ENCODE data around the gene S100A10. TPM values are rescaled to one million over a fixed set of nuclear protein-coding genes. Genes with fewer than 3 reads are reported as not detected.
A peak's percentile ranks its signal among the peaks of the same experiment; 100 is the strongest.

The S100A10 gene
- polyA plus RNA-seq, 1 experiment, result 200 TPM

DNA sequence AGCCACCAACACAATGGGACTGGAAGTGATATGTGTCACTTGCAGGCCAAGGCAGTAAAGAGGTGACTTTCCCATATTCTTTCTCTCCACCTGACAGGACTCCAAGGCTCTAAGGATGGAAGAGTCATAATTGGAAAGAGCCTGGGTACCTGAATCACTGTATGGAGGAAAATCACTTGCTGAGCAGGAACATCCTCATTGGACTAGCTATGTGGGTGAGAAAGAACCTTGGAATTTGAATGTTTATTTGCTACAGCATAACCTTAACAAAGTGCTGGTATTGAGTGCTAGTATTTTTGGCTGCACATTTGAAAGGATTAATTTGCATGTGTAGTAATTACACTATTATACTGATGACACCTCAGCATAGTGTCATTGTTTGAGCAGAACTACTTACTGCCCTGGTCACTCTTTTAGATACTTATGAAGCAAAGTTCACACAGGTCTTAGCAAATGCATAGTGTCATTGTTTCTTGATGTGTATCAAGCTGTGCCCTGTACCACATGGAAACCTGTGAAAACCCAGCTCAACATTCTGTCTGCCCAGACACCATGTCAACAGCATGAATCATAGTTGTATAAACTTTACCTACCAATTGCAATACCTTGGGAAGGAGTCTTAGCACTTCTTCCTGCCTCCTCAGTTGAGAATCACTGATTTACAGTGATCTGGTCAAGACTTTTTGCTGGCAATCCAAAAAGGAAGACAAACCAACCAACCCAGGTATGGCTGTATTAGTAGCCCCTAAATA, 5.1 kb upstream of the S100A10 start:
- H3K4me3 ChIP-seq (ENCODE audit: low read depth, low read length), result no peak overlapping the region
- peaks cover 5% of the 10 kb centered on the region for H3K27me3 ChIP-seq (ENCODE audit: control insufficient read depth, insufficient read depth, low read length)
- H3K9me3 ChIP-seq (ENCODE audit: control insufficient read depth, insufficient read depth, low read length), result peaks cover 7% of the 10 kb centered on the region; the same call in 1 of the 2 replicates
- no peak for DNase-seq (ENCODE audit: low read depth, low spot score)
- H3K27ac ChIP-seq (ENCODE audit: low read depth, low read length), result no peak overlapping the region
- TF ChIP-seq, protein P1, sequence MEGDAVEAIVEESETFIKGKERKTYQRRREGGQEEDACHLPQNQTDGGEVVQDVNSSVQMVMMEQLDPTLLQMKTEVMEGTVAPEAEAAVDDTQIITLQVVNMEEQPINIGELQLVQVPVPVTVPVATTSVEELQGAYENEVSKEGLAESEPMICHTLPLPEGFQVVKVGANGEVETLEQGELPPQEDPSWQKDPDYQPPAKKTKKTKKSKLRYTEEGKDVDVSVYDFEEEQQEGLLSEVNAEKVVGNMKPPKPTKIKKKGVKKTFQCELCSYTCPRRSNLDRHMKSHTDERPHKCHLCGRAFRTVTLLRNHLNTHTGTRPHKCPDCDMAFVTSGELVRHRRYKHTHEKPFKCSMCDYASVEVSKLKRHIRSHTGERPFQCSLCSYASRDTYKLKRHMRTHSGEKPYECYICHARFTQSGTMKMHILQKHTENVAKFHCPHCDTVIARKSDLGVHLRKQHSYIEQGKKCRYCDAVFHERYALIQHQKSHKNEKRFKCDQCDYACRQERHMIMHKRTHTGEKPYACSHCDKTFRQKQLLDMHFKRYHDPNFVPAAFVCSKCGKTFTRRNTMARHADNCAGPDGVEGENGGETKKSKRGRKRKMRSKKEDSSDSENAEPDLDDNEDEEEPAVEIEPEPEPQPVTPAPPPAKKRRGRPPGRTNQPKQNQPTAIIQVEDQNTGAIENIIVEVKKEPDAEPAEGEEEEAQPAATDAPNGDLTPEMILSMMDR (IDR thresholded peaks at IDR 0.05; ENCODE audit: low read depth, low read length), result no peak
- ChIA-PET CTCF (interaction anchor here (1.7 to 11.3 kb wide), 6 partner anchors 10 to 65 kb away, joined by 4 to 251 read pairs (median 54); no protein-coding TSS in a partner anchor), POLR2A (no interaction called here)

DNA sequence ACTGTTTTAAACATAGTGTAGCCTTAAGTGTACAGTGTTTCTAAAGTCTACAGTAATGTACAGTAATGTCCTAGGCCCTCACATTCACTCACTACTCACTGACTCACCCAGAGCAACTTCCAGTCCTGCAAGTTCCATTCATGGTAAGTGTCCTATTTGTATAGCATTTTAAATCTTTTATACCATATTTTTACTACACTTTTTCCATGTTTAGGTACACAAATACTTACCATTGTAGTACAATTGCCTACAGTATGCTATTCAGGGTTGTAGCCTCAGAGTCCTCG, 3.6 kb upstream of the S100A10 start:
- no peak overlapping the region for H3K4me3 ChIP-seq (ENCODE audit: low read depth, low read length)
- DNase-seq (ENCODE audit: low read depth, low spot score), result no peak
- H3K27me3 ChIP-seq (ENCODE audit: control insufficient read depth, insufficient read depth, low read length), result no peaks in the 10 kb centered on the region
- TF ChIP-seq, protein P1 (IDR thresholded peaks at IDR 0.05; ENCODE audit: low read depth, low read length), result no peak
- H3K27ac ChIP-seq (ENCODE audit: low read depth, low read length), result no peak overlapping the region
- ChIA-PET POLR2A (no interaction called here), CTCF (interaction anchor here (7.9 to 11.3 kb wide), 3 partner anchors 16 to 64 kb away, joined by 85 to 251 read pairs (median 223); no protein-coding TSS in a partner anchor)
- H3K9me3 ChIP-seq (ENCODE audit: control insufficient read depth, insufficient read depth, low read length), result peaks cover 7% of the 10 kb centered on the region

DNA sequence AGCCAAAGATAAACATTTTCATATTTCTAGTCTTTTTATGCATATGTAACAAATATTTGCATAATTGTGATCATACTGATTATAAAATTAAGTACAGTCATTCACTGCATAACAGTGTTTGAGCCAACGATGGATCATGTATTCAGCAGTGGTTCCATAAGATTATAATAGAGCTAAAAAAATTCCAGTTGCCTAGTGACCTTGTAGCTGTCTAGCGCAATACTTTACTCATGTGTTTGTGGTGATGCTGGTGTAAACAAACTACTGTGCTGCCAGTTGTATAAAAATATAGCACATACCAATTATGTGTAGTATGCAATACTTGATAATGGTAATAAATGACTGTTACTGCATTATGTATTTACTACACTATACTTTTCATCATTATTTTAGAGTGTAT, 2.1 kb upstream of the S100A10 start:
- no peak overlapping the region for H3K27ac ChIP-seq (ENCODE audit: low read depth, low read length)

DNA sequence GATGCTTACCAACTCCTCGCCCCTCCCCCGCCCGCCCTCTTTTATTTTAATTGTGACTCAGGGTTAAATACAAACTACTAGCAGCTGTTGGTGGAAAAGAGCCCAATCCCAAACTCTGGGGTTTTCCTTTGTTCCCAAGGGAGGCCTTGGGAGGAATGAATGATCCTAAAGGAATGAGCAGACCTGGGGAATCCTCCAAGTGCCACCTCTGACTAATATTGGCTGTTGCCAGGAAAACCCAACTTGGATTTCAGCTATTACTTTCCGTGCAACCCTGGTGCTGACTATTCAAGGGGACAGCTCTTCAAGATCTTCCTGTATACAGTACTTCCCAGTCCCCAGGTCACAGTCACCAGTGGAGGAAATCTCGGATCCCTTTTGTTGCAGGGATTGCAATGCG, 1.3 kb upstream of the S100A10 start:
- DNase-seq (ENCODE audit: low read depth, low spot score), result peak; percentile 81

More for the DNA sequence above, 2.1 kb upstream of the S100A10 start:
- H3K4me3 ChIP-seq (ENCODE audit: low read depth, low read length), result no peak overlapping the region
- peaks cover 7% of the 10 kb centered on the region for H3K9me3 ChIP-seq (ENCODE audit: control insufficient read depth, insufficient read depth, low read length)
- no peak for DNase-seq (ENCODE audit: low read depth, low spot score)
- H3K27me3 ChIP-seq (ENCODE audit: control insufficient read depth, insufficient read depth, low read length), result no peaks in the 10 kb centered on the region
- TF ChIP-seq, protein P1 (IDR thresholded peaks at IDR 0.05; ENCODE audit: low read depth, low read length), result no peak
- ChIA-PET CTCF (interaction anchor here (0.7 to 11.3 kb wide), 13 partner anchors 13 to 160 kb away, joined by 3 to 251 read pairs (median 3); no protein-coding TSS in a partner anchor), POLR2A (interaction anchor here (0.7 kb wide), 1 partner anchor 797 kb away, joined by 3 read pairs; no protein-coding TSS in a partner anchor)

More for the DNA sequence above, 1.3 kb upstream of the S100A10 start:
- Histone ChIP-seq H3K9me3 (ENCODE audit: control insufficient read depth, insufficient read depth, low read length) (peaks cover 7% of the 10 kb centered on the region), H3K27ac (ENCODE audit: low read depth, low read length) (peak overlapping the region; percentile 66), H3K4me3 (ENCODE audit: low read depth, low read length) (no peak overlapping the region), H3K27me3 (ENCODE audit: control insufficient read depth, insufficient read depth, low read length) (no peaks in the 10 kb centered on the region)
- CTCF ChIA-PET, result interaction anchor here (0.6 to 11.3 kb wide), 4 partner anchors 27 to 663 kb away, joined by 4 to 251 read pairs (median 114); no protein-coding TSS in a partner anchor
- TF ChIP-seq, protein P1 (IDR thresholded peaks at IDR 0.05; ENCODE audit: low read depth, low read length), result no peak
- POLR2A ChIA-PET, result interaction anchor here (1.0 kb wide), 2 partner anchors 41 to 53 kb away, joined by 3 read pairs; no protein-coding TSS in a partner anchor

Measured in AG04450 (cell line).